ENCODE results near the gene PPDPF.

PPDPF gene

GRCh38 chr20:63520934-63521601, 503 bp downstream of the PPDPF start:
- DNase-seq (ENCODE audit: low read depth, low spot score) = no peak

GRCh38 chr20:63521602-63522001, 1.0 kb downstream of the PPDPF start:
- no peak for DNase-seq (ENCODE audit: low read depth, low spot score)

- no peak for DNase-seq (ENCODE audit: low read depth, low spot score)
Observed at GRCh38 chr20:63522091-63522868, 1.7 kb downstream of the PPDPF start.

GRCh38 chr20:63522981-63523611, 2.5 kb downstream of the PPDPF start:
- no peak for DNase-seq (ENCODE audit: low read depth, low spot score)

- DNase-seq (ENCODE audit: low read depth, low spot score) = no peak
Observed at GRCh38 chr20:63525185-63525584, 4.6 kb downstream of the PPDPF start.

GRCh38 chr20:63525971-63526370, 5.4 kb downstream of the PPDPF start:
- no peak for DNase-seq (ENCODE audit: low read depth, low spot score)

GRCh38 chr20:63527184-63527583, 6.6 kb downstream of the PPDPF start:
- no peak for DNase-seq (ENCODE audit: low read depth, low spot score)

- no peak for DNase-seq (ENCODE audit: low read depth, low spot score)
Observed at GRCh38 chr20:63529180-63529860, 8.8 kb downstream of the PPDPF start.

- no peak for DNase-seq (ENCODE audit: low read depth, low spot score)
Observed at GRCh38 chr20:63529861-63530787, 9.6 kb downstream of the PPDPF start.

- DNase-seq (ENCODE audit: low read depth, low spot score) = no peak
Observed at GRCh38 chr20:63530788-63531160, 10.2 kb downstream of the PPDPF start.

GRCh38 chr20:63531686-63532448, 11.3 kb downstream of the PPDPF start:
- no peak for DNase-seq (ENCODE audit: low read depth, low spot score)

GRCh38 chr20:63532449-63532971, 11.9 kb downstream of the PPDPF start:
- no peak for DNase-seq (ENCODE audit: low read depth, low spot score)

GRCh38 chr20:63533388-63533787, 12.8 kb downstream of the PPDPF start:
- no peak for DNase-seq (ENCODE audit: low read depth, low spot score)

GRCh38 chr20:63533871-63534393, 13.4 kb downstream of the PPDPF start:
- no peak for DNase-seq (ENCODE audit: low read depth, low spot score)

GRCh38 chr20:63534427-63534830, 13.9 kb downstream of the PPDPF start:
- no peak for DNase-seq (ENCODE audit: low read depth, low spot score)

- no peak for DNase-seq (ENCODE audit: low read depth, low spot score)
Observed at GRCh38 chr20:63534831-63535651, 14.5 kb downstream of the PPDPF start.

- peak; percentile 70 for DNase-seq (ENCODE audit: low read depth, low spot score)
Observed at GRCh38 chr20:63536241-63536977, 15.8 kb downstream of the PPDPF start.

- DNase-seq (ENCODE audit: low read depth, low spot score) = no peak
Observed at GRCh38 chr20:63536997-63537524, 16.5 kb downstream of the PPDPF start, which contains the start of gene PTK6. PTK6 (minus strand) TSS chr20:63537376; CDS start chr20:63537314, 62 bp downstream.
